ENCODE measurements around the gene CRYZL1.

Gene CRYZL1

DNA sequence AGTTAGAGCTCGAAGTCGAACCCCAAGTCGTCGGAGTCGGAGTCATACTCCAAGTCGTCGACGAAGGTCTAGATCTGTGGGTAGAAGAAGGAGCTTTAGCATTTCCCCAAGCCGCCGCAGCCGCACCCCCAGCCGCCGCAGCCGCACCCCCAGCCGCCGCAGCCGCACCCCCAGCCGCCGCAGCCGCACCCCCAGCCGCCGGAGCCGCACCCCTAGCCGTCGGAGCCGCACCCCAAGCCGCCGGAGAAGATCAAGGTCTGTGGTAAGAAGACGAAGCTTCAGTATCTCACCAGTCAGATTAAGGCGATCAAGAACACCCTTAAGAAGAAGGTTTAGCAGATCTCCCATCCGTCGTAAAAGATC, 86.6 kb downstream of the CRYZL1 start:
- H3K4me3 ChIP-seq (ENCODE audit: low read length), result no peak overlapping the region
- DNase-seq (ENCODE audit: low read depth), result no peak
- TF ChIP-seq, protein P1, sequence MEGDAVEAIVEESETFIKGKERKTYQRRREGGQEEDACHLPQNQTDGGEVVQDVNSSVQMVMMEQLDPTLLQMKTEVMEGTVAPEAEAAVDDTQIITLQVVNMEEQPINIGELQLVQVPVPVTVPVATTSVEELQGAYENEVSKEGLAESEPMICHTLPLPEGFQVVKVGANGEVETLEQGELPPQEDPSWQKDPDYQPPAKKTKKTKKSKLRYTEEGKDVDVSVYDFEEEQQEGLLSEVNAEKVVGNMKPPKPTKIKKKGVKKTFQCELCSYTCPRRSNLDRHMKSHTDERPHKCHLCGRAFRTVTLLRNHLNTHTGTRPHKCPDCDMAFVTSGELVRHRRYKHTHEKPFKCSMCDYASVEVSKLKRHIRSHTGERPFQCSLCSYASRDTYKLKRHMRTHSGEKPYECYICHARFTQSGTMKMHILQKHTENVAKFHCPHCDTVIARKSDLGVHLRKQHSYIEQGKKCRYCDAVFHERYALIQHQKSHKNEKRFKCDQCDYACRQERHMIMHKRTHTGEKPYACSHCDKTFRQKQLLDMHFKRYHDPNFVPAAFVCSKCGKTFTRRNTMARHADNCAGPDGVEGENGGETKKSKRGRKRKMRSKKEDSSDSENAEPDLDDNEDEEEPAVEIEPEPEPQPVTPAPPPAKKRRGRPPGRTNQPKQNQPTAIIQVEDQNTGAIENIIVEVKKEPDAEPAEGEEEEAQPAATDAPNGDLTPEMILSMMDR (IDR thresholded peaks at IDR 0.05; ENCODE audit: insufficient read depth, low read depth, low read length, missing control alignments), result no peak

DNA sequence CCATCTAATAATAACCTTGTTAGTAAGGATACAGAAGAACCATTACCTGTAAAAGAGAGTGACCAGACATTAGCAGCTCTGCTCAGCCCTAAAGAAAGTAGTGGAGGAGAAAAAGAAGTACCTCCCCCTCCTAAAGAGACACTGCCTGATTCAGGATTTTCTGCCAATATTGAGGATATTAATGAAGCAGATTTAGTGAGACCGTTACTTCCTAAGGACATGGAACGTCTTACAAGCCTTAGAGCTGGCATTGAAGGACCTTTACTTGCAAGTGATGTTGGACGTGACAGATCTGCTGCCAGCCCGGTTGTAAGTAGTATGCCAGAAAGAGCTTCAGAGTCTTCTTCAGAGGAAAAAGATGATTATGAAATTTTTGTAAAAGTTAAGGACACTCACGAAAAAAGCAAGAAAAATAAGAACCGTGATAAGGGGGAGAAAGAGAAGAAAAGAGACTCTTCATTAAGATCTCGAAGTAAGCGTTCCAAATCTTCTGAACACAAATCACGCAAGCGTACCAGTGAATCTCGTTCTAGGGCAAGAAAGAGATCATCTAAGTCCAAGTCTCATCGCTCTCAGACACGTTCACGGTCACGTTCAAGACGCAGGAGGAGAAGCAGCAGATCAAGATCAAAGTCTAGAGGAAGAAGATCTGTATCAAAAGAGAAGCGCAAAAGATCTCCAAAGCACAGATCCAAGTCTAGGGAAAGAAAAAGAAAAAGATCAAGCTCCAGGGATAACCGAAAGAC, 87.1 kb downstream of the CRYZL1 start:
- TF ChIP-seq, protein P1 (IDR thresholded peaks at IDR 0.05; ENCODE audit: insufficient read depth, low read depth, low read length, missing control alignments), result no peak
- no peak overlapping the region for H3K4me3 ChIP-seq (ENCODE audit: low read length)
- no peak for DNase-seq (ENCODE audit: low read depth)

DNA sequence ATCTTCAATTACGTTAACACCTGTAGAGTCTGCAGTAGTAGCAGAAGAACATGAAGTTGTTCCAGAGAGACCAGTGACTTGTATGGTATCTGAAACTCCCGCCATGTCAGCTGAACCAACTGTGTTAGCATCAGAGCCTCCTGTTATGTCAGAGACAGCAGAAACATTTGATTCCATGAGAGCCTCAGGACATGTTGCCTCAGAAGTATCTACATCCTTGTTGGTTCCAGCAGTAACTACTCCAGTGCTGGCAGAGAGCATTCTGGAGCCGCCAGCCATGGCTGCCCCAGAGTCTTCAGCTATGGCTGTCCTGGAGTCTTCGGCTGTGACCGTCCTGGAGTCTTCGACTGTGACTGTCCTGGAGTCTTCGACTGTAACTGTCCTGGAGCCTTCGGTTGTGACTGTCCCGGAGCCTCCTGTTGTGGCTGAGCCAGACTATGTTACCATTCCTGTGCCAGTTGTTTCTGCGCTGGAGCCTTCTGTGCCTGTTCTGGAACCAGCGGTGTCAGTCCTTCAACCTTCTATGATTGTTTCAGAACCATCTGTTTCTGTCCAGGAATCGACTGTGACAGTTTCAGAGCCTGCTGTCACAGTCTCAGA, 88.4 kb downstream of the CRYZL1 start:
- no peak for DNase-seq (ENCODE audit: low read depth)
- H3K4me3 ChIP-seq (ENCODE audit: low read length), result no peak overlapping the region
- TF ChIP-seq, protein P1 (IDR thresholded peaks at IDR 0.05; ENCODE audit: insufficient read depth, low read depth, low read length, missing control alignments), result no peak

DNA sequence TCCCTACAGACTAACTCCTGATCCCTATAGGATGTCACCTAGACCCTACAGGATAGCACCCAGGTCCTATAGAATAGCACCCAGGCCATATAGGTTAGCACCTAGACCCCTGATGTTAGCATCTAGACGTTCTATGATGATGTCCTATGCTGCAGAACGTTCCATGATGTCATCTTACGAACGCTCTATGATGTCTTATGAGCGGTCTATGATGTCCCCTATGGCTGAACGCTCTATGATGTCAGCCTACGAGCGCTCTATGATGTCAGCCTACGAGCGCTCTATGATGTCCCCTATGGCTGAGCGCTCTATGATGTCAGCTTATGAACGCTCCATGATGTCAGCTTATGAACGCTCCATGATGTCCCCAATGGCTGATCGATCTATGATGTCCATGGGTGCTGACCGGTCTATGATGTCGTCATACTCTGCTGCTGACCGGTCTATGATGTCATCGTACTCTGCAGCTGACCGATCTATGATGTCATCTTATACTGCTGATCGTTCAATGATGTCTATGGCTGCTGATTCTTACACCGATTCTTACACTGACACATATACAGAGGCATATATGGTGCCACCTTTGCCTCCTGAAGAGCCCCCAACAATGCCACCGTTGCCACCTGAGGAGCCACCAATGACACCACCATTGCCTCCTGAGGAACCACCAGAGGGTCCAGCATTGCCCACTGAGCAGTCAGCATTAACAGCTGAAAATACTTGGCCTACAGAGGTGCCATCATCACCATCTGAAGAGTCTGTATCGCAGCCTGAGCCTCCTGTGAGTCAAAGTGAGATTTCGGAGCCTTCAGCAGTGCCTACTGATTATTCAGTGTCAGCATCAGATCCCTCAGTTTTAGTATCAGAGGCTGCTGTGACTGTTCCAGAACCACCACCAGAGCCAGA, 89.2 kb downstream of the CRYZL1 start:
- DNase-seq (ENCODE audit: low read depth), result no peak
- TF ChIP-seq, protein P1 (IDR thresholded peaks at IDR 0.05; ENCODE audit: insufficient read depth, low read depth, low read length, missing control alignments), result no peak
- no peak overlapping the region for H3K4me3 ChIP-seq (ENCODE audit: low read length)

DNA sequence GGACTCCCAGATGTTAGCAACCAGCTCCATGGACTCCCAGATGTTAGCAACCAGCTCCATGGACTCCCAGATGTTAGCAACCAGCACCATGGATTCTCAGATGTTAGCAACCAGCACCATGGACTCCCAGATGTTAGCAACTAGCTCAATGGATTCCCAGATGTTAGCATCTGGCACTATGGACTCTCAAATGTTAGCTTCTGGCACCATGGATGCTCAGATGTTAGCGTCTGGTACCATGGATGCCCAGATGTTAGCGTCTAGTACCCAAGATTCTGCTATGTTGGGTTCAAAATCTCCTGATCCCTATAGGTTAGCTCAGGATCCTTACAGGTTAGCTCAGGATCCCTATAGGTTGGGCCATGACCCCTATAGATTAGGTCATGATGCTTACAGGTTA, 89.9 kb downstream of the CRYZL1 start:
- TF ChIP-seq, protein P1 (IDR thresholded peaks at IDR 0.05; ENCODE audit: insufficient read depth, low read depth, low read length, missing control alignments), result no peak
- no peak for DNase-seq (ENCODE audit: low read depth)
- no peak overlapping the region for H3K4me3 ChIP-seq (ENCODE audit: low read length)

DNA sequence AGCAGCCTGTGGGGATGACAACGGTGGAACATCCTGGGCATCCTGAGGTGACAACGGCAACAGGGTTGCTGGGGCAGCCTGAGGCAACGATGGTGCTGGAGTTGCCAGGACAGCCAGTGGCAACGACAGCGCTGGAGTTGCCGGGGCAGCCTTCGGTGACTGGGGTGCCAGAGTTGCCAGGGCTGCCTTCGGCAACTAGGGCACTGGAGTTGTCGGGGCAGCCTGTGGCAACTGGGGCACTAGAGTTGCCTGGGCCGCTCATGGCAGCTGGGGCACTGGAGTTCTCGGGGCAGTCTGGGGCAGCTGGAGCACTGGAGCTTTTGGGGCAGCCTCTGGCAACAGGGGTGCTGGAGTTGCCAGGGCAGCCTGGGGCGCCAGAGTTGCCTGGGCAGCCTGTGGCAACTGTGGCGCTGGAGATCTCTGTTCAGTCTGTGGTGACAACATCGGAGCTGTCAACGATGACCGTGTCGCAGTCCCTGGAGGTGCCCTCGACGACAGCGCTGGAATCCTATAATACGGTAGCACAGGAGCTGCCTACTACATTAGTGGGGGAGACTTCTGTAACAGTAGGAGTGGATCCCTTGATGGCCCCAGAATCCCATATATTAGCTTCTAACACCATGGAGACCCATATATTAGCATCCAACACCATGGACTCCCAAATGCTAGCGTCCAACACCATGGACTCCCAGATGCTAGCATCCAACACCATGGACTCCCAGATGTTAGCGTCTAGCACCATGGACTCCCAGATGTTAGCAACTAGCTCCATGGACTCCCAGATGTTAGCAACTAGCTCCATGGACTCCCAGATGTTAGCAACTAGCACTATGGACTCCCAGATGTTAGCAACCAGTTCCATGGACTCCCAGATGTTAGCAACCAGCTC, 90.5 kb downstream of the CRYZL1 start:
- no peak overlapping the region for H3K4me3 ChIP-seq (ENCODE audit: low read length)
- TF ChIP-seq, protein P1 (IDR thresholded peaks at IDR 0.05; ENCODE audit: insufficient read depth, low read depth, low read length, missing control alignments), result no peak
- no peak for DNase-seq (ENCODE audit: low read depth)

Data from epithelial cell of esophagus (primary cell).